Nephron progenitor cell (in vitro differentiated cells): ENCODE measurements around the gene SLC39A12.

Experiments used
- DNase-seq: peaks from one replicate; pipeline ENCODE4 v3.0.0; 2021
- H3K27ac Mint-ChIP-seq: 2 replicates; pipeline ENCODE4 v1.8.0; 2021; ENCODE audit warnings: mild to moderate bottlenecking, moderate library complexity, mixed read lengths
- H3K27me3 Mint-ChIP-seq: 2 replicates; pipeline ENCODE4 v1.8.0; 2021; ENCODE audit warnings: mild to moderate bottlenecking, low read depth, mixed read lengths; ENCODE audit not compliant: poor library complexity
- H3K36me3 Mint-ChIP-seq: 2 replicates; pipeline ENCODE4 v1.8.0; 2021; ENCODE audit warnings: low read depth, mixed read lengths
- H3K4me1 Mint-ChIP-seq: 2 replicates; pipeline ENCODE4 v1.8.0; 2021; ENCODE audit warnings: mixed read lengths
- H3K4me3 Mint-ChIP-seq: 2 replicates; pipeline ENCODE4 v1.8.0; 2021; ENCODE audit warnings: mild to moderate bottlenecking, moderate library complexity, mixed read lengths
- H3K9me3 Mint-ChIP-seq: 2 replicates; pipeline ENCODE4 v1.8.0; 2021; ENCODE audit warnings: mild to moderate bottlenecking, moderate library complexity, mixed read lengths
- TF ChIP-seq, protein P1 (sequence below): fragments of 200-600 bp; sonication (generic); IDR thresholded peaks from 2 replicates; pipeline ENCODE4 v1.5.0; 2021; ENCODE audit warnings: antibody characterized with exemption

Gene SLC39A12

DNA sequence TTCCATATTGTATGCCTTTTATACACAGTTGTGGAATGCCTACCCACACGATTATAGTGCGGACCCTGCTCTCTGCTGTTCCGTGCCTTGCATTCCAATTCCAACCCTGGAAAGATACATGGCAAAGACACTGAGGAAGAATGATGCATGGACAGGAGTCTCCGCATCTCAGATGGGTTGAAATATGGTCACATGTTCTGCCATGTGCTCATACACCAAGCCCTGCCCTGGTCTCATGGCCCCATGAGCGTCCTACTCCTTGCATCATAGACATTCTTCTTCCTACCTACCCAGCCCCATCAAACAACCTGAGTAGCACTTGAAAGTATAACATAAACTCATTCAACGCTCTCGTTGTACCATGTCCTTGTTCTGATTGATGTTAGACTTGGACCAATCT, 6.3 kb downstream of the SLC39A12 start:
- TF ChIP-seq, protein P1, sequence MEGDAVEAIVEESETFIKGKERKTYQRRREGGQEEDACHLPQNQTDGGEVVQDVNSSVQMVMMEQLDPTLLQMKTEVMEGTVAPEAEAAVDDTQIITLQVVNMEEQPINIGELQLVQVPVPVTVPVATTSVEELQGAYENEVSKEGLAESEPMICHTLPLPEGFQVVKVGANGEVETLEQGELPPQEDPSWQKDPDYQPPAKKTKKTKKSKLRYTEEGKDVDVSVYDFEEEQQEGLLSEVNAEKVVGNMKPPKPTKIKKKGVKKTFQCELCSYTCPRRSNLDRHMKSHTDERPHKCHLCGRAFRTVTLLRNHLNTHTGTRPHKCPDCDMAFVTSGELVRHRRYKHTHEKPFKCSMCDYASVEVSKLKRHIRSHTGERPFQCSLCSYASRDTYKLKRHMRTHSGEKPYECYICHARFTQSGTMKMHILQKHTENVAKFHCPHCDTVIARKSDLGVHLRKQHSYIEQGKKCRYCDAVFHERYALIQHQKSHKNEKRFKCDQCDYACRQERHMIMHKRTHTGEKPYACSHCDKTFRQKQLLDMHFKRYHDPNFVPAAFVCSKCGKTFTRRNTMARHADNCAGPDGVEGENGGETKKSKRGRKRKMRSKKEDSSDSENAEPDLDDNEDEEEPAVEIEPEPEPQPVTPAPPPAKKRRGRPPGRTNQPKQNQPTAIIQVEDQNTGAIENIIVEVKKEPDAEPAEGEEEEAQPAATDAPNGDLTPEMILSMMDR: no peak
- peaks cover 5% of the 10 kb centered on the region for H3K4me1 Mint-ChIP-seq
- H3K27ac Mint-ChIP-seq: no peak overlapping the region
- H3K27me3 Mint-ChIP-seq: peaks cover 6% of the 10 kb centered on the region
- H3K36me3 Mint-ChIP-seq: no peaks in the 10 kb centered on the region
- no peak for DNase-seq
- peaks cover 14% of the 10 kb centered on the region for H3K9me3 Mint-ChIP-seq
- no peak overlapping the region for H3K4me3 Mint-ChIP-seq

DNA sequence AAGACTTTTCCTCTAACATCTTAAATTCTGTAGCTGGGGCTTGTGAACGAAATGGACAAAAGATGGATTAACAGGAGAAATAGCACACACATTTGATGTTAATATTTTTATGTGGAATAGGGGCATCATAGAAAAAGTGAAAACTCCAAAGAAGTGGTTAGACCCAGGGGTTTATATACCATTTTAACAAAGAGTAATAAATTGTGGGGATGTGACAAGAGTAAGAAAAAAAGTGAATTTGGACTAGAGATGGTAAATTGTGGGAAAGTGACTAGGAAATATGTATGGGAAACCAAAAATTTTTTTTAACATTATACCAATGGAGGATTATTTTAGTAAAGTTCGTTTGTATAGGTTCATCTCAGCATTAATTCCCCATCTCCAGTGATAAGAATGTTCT, 8.2 kb downstream of the SLC39A12 start:
- Mint-ChIP-seq H3K27ac (no peak overlapping the region), H3K27me3 (peaks cover 2% of the 10 kb centered on the region), H3K4me3 (no peak overlapping the region), H3K4me1 (no peaks in the 10 kb centered on the region), H3K36me3 (no peaks in the 10 kb centered on the region), H3K9me3 (peaks cover 14% of the 10 kb centered on the region)
- DNase-seq: no peak
- TF ChIP-seq, protein P1: no peak

DNA sequence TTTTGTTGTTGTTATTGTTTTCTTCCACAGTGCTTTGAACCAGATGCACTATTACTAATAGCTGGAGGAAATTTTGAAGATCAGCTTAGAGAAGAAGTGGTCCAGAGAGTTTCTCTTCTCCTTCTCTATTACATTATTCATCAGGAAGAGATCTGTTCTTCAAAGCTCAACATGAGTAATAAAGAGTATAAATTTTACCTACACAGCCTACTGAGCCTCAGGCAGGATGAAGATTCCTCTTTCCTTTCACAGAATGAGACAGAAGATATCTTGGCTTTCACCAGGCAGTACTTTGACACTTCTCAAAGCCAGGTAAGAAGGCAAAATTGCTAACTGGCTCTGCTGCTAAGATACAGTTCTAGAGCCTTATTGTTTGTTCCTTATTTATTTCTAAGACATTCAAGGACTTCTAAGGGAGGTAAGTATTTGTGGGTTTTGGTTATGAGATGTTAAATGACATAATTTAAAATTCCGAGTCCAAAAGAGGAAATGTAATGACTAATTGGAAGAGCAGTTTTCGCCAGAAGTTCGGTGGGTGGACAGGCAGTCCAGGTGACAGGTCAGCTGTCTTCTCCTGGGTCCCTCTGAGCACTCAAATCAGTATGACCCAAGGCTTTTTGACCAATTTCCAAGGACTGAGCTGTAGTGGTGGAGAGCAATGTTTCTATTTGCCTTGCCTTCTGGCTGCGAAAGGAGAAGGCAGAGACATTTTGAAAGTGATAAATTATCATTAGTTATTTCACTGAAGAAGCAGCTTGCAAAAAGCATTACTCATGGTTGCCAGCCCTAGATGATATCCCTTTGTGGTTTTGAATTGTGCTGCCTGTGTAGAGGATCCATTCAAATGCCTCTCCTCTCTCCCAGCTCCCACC, 10.1 kb downstream of the SLC39A12 start:
- H3K27ac Mint-ChIP-seq: no peak overlapping the region
- no peaks in the 10 kb centered on the region for H3K36me3 Mint-ChIP-seq
- H3K4me1 Mint-ChIP-seq: no peaks in the 10 kb centered on the region
- TF ChIP-seq, protein P1: no peak
- H3K9me3 Mint-ChIP-seq: peaks cover 14% of the 10 kb centered on the region
- peaks cover 2% of the 10 kb centered on the region for H3K27me3 Mint-ChIP-seq
- H3K4me3 Mint-ChIP-seq: no peak overlapping the region
- DNase-seq: no peak

DNA sequence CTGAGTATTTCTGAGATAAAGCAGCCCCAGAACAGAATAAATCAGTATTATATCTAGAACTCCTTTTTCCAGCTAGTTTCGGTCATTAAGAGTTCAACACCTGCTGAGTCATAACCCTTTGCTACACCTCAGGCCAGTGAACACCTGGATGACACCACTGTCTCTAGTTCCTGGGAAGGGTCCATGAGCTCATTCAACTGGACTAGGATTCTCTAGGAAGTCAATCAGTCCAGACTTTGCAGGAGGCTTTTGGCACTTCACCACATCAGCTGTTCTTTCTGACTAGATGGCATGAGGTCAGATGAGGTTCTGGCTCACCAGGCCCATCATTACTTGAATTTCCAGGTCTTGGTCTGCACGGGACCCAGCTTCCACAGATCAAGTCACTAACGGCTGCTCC, 11.7 kb downstream of the SLC39A12 start:
- no peaks in the 10 kb centered on the region for H3K36me3 Mint-ChIP-seq
- H3K4me3 Mint-ChIP-seq: no peak overlapping the region
- H3K27ac Mint-ChIP-seq: no peak overlapping the region
- TF ChIP-seq, protein P1: no peak
- peaks cover 2% of the 10 kb centered on the region for H3K27me3 Mint-ChIP-seq
- peaks cover 15% of the 10 kb centered on the region for H3K9me3 Mint-ChIP-seq
- DNase-seq: no peak
- no peaks in the 10 kb centered on the region for H3K4me1 Mint-ChIP-seq

DNA sequence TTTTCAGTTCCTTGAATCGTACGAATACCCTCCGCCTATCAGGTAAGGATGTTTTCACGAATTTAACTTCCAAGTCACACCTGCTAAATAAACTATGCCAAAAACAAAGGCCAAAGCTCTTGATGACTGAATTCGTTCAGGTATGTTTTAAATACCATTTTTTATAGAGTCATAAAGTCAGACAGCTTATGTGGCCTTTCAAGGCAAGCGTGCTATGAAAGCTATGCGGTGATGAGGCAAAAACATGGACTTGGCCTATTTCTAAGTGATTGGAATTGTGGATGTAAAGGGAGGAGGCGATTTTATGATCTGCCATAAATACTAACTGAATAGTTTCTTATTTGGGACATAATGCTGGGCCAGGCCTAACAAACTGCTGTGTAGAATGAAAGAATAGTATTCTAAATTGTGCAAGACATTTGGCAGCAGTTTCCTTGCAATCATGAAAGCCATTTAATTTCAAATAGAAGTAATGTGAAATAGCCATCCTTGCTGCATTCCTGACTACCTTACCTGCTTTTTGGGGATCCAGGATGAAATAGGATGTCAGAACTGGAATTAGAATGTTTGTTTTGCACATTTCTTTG, 14.0 kb downstream of the SLC39A12 start:
- Mint-ChIP-seq H3K9me3 (peaks cover 24% of the 10 kb centered on the region), H3K4me1 (no peaks in the 10 kb centered on the region), H3K36me3 (peaks cover 8% of the 10 kb centered on the region), H3K4me3 (no peak overlapping the region), H3K27me3 (no peaks in the 10 kb centered on the region), H3K27ac (no peak overlapping the region)
- TF ChIP-seq, protein P1: no peak
- DNase-seq: no peak

DNA sequence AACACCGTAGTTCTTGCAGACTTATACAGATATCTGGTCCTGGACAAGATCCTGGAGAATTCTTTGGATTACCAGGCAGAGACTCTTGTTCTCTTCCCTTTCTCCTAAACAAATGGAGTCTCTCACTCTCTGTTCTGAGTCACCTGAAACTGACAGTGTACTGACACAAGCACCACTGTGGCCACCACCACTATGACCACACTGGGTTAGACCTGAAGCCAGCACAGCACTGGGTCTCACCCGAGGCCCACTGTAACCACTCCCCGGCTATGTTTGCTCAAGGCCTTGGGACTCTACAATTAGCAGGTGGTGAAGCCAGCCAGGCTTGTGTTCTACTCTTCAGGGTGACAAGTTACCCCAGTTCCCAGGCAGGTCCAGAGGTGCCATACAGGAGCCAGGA, 22.8 kb downstream of the SLC39A12 start:
- peaks cover under 1% of the 10 kb centered on the region for H3K36me3 Mint-ChIP-seq
- no peaks in the 10 kb centered on the region for H3K27me3 Mint-ChIP-seq
- no peaks in the 10 kb centered on the region for H3K4me1 Mint-ChIP-seq
- no peak overlapping the region for H3K4me3 Mint-ChIP-seq
- peaks cover 33% of the 10 kb centered on the region for H3K9me3 Mint-ChIP-seq
- TF ChIP-seq, protein P1: no peak
- H3K27ac Mint-ChIP-seq: no peak overlapping the region
- DNase-seq: no peak
